Stimulated activated CD4-positive, alpha-beta T cell treated with anti-CD3 and anti-CD28 coated beads, Interleukin-15, amount 100 ng/mL, for 48 hours (primary cell): ENCODE results near the gene GDPD2.

Experiments used
- DNase-seq, 2 donors: peaks; one replicate each; pipeline ENCODE4 v3.0.0-alpha.2; 2020; ENCODE audit warnings: low read depth in 2 of 2

Gene GDPD2

DNA sequence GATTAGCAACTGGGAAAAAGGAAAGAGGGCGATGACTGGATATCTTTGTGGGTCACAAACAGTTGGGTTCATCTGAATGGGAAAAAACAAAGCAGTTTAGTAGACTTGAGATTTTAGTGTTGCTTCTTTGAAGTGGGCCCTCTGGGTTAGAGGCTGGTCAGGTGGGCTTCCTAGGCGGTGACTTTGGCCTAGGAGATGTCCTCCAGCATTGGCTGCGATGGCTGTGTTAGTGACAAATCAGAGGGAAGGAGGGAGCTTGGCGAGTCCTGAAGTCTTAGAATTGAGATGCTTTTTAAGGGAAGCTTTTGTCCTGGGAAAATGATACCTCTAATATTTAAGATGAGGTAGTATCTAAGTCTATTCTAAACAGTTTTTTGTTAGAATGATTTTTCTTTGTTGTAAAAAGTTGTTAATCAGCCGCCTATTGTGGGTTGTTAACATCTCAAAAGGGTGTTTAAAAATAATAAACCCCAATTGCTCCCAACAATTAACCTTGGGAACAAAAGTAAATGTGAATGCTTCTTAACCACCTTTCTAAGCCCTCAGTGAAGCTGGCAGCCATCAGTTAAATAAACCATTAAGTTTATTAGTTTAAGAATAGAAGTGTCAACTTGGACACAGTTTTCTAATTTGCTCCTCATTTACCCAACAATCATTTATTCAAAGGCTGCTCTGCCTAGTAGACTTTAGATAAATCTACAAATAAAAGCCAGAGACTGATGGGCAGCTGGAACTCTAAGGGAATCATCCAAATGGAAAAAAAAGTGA lies 53.2 kb downstream of the GDPD2 start:
- no peak for DNase-seq

DNA sequence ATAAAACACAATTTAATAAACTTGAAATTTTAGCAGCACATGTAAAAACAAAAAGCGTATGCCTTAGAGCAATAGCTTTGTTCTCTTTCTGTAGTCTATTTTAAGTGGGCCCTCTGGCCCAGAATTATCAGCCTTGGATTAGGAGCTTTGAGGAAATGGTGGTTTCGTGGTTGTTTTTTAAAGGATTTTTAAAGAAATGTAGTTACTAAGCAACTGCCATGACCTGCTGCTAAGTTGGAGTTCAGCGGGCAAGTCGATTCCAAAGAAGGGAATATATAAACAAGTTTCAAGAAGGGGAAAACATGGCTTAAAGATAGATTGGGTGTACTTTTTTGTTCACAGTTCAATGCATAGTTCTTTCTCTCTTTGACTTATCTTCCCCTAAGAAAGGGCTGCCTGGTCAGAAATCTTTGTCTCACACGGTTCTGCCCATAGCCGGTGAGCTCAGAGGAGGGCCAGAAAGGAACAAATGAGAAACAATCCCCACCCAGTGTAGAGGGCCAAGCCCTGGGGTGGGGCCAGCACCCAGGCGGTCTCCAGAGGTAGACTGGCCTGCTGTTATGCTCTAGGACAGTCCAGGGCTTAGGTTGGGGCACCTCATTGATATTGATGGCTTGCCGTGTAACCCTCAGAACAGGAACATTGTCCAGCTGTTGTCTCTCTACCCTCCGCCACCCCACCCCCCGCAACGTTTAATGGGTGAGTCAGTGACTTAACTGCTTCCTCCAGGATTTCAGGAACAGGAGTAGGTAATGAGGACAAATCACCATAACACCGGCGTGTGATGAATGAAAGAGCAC lies 54.0 kb downstream of the GDPD2 start:
- DNase-seq, result no peak

DNA sequence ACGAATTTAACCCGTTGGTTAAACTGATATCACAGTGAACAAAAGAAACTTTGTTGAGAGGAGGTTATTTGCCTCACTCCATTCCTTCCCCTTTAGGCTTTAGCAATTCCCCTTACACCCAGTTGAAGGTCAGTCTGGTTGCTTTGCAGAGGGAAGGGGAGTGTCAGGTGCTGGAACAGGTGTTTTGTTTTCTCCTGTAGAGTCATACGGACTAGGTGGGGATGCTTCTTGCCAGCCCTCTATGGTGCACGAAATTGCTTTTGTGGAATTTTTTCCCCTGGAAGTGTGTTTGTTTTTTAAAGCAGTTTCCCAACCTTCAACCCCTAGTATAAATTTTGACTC lies 54.6 kb downstream of the GDPD2 start:
- DNase-seq, result no peak

DNA sequence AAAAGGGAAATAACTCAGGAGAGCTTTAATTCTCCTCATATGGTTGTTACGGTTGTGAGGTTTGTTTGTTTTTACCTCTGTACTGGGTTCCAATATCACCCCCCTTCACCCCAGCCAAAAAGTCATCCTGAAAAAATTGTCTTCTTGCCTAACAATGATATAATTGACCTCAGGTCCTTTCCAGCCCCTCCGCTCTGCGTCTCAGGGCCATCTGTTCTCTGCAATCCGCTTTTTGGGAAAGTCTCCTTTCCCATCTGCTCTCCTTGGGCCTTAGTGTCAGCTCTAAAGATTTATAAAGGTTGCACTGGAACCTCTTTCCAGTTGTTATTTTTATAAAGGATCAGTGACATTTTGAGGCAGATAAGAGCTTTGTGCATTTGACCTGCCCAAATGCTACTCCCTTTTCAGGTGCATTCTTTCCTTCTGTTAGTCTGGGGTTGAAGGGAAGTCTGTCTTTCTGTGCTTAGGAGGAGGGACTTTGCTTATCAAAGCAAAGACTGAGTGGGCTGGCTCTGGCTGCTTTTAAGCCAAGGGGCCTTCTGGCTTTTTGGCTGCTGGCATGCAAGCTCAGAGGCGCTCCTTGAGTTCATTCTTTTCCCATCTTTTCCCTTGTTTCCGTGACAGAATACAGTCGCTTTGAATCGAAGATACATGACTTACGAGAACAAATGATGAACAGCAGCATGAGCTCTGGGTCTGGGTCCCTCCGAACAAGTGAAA lies 55.6 kb downstream of the GDPD2 start:
- DNase-seq, result no peak

DNA sequence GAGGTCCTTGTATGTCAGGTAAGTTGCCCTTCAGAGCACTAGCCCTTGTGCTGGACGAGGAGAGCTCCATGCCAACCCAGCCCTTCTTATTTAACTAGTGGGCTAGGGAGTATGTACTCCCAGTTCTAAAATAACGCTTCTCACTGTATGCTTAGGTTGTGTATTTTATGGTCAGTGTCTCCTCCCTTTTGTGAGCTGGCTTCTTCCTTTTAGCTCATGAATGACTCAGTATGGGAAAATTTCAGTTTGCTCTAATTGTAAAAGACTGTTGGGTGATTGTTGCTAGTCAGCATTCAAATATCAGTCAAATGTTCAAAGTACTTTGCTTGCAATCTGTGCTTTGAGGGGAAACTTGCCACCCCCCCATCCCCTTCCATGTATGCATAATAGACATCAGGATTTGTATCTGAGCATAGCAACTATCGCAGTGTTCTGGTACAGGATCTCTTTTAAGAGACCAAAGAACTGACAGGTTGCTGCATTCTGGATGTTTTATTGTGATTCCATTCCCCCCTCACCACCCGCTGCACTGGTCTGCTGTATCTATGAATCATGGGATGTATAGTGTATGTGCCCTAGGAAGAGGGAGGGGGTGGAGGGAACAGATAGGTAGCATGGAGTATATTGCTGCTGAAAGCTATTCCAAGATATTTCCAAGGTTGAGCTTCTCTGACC lies 56.3 kb downstream of the GDPD2 start:
- no peak for DNase-seq

DNA sequence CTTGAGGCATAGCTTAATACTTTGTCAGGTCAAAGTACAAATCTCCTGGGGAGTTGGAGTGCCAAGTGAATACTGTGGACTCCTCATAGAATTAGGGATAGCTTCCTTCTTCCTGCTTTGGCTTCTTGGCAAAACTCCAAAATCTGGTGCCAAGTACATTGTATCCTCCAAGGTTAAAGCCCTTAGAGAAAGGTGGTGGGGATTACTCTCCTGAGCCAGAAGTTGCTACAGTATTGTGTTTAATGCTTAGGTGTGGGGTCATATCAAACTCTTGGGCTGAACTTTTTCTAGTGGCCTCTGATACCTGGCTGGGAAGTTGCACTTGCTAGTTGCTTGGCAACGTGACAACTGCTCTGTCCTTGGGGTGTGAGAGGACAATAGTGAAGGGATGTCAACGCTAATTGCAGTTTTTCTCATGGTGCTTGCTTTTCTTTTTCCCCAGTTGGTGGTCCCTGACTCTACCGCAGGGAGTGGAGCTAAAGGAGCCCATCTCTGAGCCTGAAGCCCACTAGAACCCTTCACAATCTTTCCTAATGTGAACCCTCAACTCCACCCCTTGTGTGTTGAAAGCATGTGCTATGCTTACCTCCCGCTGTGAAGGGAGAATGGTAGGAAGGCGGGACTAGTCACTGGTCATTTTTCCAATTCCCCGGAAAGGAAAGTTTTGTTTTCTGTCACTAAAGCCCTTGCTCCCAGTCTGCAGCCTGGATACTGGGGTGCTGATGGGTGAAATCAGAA lies 57.0 kb downstream of the GDPD2 start:
- DNase-seq, result no peak

DNA sequence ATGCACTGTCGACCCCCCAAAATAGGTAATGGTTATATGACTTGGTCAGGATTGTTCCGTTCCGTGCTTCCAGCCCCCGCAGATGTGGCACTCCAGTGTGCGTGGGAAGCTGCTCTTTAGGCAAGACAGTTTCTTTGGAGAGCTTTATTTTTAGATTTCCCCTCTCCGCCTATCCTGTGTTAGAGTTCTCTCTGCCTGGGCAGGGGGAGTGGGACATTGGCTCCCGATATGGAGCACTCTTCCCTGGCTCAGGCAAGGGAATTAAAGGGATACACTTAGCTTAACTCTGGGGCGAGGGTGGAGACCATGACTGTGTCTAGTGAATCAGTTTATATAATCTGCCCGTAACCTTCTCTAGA lies 57.5 kb downstream of the GDPD2 start:
- DNase-seq, result no peak

DNA sequence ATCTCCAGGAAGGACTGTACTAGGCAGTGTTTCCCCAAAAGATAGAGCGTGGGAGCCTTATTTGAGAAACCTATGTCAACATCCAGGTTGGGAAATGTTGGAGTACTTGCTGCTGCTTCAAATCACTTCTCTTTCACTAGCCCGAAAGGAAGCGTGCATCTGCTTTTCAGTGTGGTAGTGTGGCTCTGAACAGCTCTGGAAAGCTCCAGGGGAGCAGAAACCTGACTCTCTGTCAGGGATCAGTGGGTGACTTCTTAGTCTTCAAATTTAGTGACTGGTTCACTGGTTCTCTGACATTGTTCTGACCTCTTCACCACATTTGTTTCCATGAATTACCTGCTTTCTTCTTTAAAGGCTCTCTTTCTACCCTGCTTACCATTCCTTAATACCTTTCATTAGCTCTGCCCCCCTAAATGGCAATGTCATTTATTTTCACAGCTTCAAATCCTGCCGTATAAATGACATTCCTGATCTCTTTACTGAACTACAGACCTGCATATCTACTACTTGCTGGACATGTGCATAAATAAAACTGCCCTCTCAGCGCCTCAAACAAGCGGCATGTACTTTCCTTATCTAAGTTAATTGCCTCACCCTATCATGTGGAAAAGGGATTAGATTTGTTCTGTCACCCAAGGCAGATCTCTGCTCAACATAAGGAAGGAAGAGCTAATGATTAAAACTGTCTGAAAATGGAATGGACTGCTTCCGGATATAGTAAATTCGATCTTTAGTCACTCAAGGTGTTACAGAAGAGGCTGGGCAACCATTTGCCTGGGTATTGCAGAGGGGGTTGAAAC lies 58.6 kb downstream of the GDPD2 start:
- no peak for DNase-seq

DNA sequence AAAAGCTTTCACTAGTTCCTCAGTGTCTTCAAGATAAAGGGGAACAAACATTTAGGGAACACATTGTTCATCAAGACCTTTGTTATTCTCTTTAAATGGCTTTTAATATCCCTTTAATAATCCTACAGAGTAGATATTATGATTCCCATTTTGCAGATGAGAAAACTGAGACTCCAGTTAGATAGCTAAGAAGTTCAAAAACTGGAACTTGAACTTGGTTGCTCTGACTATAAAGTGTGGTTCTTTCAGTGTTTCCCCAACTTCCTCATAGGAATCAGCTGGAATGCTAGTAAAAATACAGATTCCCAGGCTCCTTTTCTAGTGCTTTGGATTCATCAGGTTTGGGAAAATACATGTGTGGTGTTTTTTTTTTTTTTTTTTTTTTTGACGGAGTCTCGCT lies 59.2 kb downstream of the GDPD2 start:
- DNase-seq, result no peak
